Measurements from ENCODE around the gene APEH. TPM values are rescaled to one million over a fixed set of nuclear protein-coding genes. Genes with fewer than 3 reads are reported as not detected.

APEH gene
- total and polyA plus RNA-seq, 9 of the 15 experiments (the other 6 are each of a cell fraction or from before 2014, with no cell fraction given), result 70.9 to 177 (median 117) TPM

DNA sequence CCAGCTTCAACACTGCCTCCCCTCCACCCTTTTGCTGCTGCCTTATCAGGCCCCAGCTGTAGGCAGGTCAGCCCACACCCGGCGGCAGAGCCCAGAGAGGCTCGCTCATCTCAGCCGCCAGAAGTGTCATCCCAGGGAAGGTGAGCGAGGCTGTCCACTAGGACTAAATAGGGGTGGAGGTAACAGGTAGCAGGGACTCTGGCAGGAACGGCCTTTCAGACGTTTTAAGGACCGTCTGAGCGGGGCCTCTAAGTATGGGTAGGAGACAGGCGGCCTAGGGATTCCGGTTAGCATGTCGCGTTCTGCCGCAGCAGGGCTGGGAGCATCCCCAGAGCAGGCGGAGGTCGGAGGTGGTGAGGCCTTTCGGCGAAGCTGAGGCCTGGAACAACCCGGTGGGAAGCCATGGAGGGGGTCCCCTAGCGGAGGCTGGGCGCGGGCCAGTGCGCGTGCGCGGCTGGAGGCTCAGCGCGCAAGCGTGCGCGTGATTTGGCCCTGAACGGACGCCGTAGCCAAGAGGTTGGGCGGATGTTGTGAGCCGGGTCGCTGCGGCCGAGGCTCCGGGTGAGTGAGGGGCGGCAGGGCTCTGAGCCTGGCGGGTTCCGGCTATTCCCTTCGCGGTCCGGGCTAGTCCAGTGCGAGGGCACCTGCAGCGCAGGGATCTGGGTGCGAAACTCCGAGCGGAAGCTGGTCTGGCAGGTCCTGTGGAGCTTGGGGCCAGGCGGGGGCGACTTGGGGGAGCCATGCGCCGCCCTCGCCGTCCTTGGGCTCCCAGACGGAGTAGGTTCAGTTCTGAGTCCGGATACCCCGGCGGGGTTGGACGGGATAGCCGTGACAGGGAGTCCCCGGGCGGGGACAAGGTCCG, 15.1 kb downstream of the APEH start, which contains the start of the genes MST1 and RNF123 (continued):
- TF ChIP-seq, protein P1, sequence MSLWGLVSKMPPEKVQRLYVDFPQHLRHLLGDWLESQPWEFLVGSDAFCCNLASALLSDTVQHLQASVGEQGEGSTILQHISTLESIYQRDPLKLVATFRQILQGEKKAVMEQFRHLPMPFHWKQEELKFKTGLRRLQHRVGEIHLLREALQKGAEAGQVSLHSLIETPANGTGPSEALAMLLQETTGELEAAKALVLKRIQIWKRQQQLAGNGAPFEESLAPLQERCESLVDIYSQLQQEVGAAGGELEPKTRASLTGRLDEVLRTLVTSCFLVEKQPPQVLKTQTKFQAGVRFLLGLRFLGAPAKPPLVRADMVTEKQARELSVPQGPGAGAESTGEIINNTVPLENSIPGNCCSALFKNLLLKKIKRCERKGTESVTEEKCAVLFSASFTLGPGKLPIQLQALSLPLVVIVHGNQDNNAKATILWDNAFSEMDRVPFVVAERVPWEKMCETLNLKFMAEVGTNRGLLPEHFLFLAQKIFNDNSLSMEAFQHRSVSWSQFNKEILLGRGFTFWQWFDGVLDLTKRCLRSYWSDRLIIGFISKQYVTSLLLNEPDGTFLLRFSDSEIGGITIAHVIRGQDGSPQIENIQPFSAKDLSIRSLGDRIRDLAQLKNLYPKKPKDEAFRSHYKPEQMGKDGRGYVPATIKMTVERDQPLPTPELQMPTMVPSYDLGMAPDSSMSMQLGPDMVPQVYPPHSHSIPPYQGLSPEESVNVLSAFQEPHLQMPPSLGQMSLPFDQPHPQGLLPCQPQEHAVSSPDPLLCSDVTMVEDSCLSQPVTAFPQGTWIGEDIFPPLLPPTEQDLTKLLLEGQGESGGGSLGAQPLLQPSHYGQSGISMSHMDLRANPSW (CRISPR knock-in tag; IDR thresholded peaks at IDR 0.05), result no peak
- no peak for TF ChIP-seq RBM25 (IDR thresholded peaks at IDR 0.05; ENCODE audit: low read depth, low read length, severe bottlenecking)
- TF ChIP-seq DPF2 (IDR thresholded peaks at IDR 0.05), result 0 out of 2 replicates have a peak, but pooled peaks have one; percentile 19
- TF ChIP-seq, protein P2, sequence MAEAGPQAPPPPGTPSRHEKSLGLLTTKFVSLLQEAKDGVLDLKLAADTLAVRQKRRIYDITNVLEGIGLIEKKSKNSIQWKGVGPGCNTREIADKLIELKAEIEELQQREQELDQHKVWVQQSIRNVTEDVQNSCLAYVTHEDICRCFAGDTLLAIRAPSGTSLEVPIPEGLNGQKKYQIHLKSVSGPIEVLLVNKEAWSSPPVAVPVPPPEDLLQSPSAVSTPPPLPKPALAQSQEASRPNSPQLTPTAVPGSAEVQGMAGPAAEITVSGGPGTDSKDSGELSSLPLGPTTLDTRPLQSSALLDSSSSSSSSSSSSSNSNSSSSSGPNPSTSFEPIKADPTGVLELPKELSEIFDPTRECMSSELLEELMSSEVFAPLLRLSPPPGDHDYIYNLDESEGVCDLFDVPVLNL (CRISPR knock-in tag; IDR thresholded peaks at IDR 0.05; ENCODE audit: low read depth), result no peak
- TF ChIP-seq, protein P3, sequence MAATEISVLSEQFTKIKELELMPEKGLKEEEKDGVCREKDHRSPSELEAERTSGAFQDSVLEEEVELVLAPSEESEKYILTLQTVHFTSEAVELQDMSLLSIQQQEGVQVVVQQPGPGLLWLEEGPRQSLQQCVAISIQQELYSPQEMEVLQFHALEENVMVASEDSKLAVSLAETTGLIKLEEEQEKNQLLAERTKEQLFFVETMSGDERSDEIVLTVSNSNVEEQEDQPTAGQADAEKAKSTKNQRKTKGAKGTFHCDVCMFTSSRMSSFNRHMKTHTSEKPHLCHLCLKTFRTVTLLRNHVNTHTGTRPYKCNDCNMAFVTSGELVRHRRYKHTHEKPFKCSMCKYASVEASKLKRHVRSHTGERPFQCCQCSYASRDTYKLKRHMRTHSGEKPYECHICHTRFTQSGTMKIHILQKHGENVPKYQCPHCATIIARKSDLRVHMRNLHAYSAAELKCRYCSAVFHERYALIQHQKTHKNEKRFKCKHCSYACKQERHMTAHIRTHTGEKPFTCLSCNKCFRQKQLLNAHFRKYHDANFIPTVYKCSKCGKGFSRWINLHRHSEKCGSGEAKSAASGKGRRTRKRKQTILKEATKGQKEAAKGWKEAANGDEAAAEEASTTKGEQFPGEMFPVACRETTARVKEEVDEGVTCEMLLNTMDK (IDR thresholded peaks at IDR 0.05; ENCODE audit: borderline replicate concordance, insufficient read depth, low read depth, low read length, poor library complexity, severe bottlenecking), result peak; percentile 77
- TF ChIP-seq, protein P4, sequence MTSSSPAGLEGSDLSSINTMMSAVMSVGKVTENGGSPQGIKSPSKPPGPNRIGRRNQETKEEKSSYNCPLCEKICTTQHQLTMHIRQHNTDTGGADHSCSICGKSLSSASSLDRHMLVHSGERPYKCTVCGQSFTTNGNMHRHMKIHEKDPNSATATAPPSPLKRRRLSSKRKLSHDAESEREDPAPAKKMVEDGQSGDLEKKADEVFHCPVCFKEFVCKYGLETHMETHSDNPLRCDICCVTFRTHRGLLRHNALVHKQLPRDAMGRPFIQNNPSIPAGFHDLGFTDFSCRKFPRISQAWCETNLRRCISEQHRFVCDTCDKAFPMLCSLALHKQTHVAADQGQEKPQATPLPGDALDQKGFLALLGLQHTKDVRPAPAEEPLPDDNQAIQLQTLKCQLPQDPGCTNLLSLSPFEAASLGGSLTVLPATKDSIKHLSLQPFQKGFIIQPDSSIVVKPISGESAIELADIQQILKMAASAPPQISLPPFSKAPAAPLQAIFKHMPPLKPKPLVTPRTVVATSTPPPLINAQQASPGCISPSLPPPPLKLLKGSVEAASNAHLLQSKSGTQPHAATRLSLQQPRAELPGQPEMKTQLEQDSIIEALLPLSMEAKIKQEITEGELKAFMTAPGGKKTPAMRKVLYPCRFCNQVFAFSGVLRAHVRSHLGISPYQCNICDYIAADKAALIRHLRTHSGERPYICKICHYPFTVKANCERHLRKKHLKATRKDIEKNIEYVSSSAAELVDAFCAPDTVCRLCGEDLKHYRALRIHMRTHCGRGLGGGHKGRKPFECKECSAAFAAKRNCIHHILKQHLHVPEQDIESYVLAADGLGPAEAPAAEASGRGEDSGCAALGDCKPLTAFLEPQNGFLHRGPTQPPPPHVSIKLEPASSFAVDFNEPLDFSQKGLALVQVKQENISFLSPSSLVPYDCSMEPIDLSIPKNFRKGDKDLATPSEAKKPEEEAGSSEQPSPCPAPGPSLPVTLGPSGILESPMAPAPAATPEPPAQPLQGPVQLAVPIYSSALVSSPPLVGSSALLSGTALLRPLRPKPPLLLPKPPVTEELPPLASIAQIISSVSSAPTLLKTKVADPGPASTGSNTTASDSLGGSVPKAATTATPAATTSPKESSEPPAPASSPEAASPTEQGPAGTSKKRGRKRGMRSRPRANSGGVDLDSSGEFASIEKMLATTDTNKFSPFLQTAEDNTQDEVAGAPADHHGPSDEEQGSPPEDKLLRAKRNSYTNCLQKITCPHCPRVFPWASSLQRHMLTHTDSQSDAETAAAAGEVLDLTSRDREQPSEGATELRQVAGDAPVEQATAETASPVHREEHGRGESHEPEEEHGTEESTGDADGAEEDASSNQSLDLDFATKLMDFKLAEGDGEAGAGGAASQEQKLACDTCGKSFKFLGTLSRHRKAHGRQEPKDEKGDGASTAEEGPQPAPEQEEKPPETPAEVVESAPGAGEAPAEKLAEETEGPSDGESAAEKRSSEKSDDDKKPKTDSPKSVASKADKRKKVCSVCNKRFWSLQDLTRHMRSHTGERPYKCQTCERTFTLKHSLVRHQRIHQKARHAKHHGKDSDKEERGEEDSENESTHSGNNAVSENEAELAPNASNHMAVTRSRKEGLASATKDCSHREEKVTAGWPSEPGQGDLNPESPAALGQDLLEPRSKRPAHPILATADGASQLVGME (CRISPR knock-in tag; IDR thresholded peaks at IDR 0.05), result no peak
- TF ChIP-seq RAD51 (IDR thresholded peaks at IDR 0.05; ENCODE audit: borderline replicate concordance, low read depth), result no peak
- TF ChIP-seq, protein P5, sequence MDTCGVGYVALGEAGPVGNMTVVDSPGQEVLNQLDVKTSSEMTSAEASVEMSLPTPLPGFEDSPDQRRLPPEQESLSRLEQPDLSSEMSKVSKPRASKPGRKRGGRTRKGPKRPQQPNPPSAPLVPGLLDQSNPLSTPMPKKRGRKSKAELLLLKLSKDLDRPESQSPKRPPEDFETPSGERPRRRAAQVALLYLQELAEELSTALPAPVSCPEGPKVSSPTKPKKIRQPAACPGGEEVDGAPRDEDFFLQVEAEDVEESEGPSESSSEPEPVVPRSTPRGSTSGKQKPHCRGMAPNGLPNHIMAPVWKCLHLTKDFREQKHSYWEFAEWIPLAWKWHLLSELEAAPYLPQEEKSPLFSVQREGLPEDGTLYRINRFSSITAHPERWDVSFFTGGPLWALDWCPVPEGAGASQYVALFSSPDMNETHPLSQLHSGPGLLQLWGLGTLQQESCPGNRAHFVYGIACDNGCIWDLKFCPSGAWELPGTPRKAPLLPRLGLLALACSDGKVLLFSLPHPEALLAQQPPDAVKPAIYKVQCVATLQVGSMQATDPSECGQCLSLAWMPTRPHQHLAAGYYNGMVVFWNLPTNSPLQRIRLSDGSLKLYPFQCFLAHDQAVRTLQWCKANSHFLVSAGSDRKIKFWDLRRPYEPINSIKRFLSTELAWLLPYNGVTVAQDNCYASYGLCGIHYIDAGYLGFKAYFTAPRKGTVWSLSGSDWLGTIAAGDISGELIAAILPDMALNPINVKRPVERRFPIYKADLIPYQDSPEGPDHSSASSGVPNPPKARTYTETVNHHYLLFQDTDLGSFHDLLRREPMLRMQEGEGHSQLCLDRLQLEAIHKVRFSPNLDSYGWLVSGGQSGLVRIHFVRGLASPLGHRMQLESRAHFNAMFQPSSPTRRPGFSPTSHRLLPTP (IDR thresholded peaks at IDR 0.05; ENCODE audit: borderline replicate concordance, extremely low read depth, insufficient read length), result no peak
- peak; percentile 58 for TF ChIP-seq POLR2B (IDR thresholded peaks at IDR 0.05; ENCODE audit: low read depth, partially characterized antibody)
- no peak for TF ChIP-seq GATAD2A (IDR thresholded peaks at IDR 0.05)
